Measurements from ENCODE around the gene BTBD18. TPM values are rescaled to one million over a fixed set of nuclear protein-coding genes. Genes with fewer than 3 reads are reported as not detected.
"Not testable (repeated sequence)": the region's sequence is repeated elsewhere in the genome, so short reads cannot be mapped to it uniquely, and the experiment has no call there.

BTBD18 gene
- total and polyA plus RNA-seq, 2 of the 13 experiments (the other 11 are each of a cell fraction or from before 2014, with no cell fraction given) = not detected

- H3K4me2 ChIP-seq (ENCODE audit: low read depth, low read length); POLR2A ChIA-PET; H2AFZ ChIP-seq (ENCODE audit: low read length); H4K20me1 ChIP-seq (ENCODE audit: insufficient read depth, low read length); H3K27ac ChIP-seq (ENCODE audit: extremely low read length, insufficient read depth, low read length); FAIRE-seq; DNase-seq (ENCODE audit: low spot score); intact Hi-C loops (cut with micrococcal nuclease; ENCODE audit: unreplicated experiment); BruUV-seq (replicated peaks); H3K9me3 ChIP-seq (ENCODE audit: low read length); H3K4me3 ChIP-seq (replicated peaks in 1 of 3; ENCODE audit: insufficient read depth in 1 of 3, low read depth in 2 of 3, low read length in 3 of 3); CTCF ChIA-PET (ENCODE audit: low intra/inter-chr PET ratio, low total read pairs); H3K27me3 ChIP-seq (ENCODE audit: control insufficient read depth in 1 of 2, insufficient read depth in 2 of 2, low read length in 2 of 2); in situ Hi-C loops (cut with HindIII; ENCODE audit: extremely low pct_ligation_motif_present, low pct_unique_long_range_greater_than_20kb); H3K9ac ChIP-seq (ENCODE audit: insufficient read depth, low read depth, low read length); ATAC-seq: not testable (repeated sequence)
- H3K36me3 ChIP-seq (replicated peaks in 1 of 2; ENCODE audit: control insufficient read depth in 1 of 2, insufficient read depth in 2 of 2, low read length in 2 of 2) = peaks cover 4 to 23% of the 10 kb centered on the region in 2 experiments; a peak in 4 of 5 replicates
- H3K79me2 ChIP-seq (ENCODE audit: insufficient read depth, low read length) = peaks cover 54% of the 10 kb centered on the region
- peaks cover 18% of the 10 kb centered on the region for H3K4me1 ChIP-seq (ENCODE audit: insufficient read depth, low read length)
- 99% methylated on average over 9 of the region's 34 CpGs for WGBS (ENCODE audit: low lambda C conversion rate)
These were observed 34.9 kb downstream of the BTBD18 start for GRCh38 chr11:57716726-57717125.

- H3K36me3 ChIP-seq (replicated peaks in 1 of 2; ENCODE audit: control insufficient read depth in 1 of 2, insufficient read depth in 2 of 2, low read length in 2 of 2) = peaks cover 0 to 7% of the 10 kb centered on the region in 2 experiments; a peak in 3 of 5 replicates
- FAIRE-seq = no peak
- in situ Hi-C loops (cut with HindIII; ENCODE audit: extremely low pct_ligation_motif_present, low pct_unique_long_range_greater_than_20kb) = no loop called here
- no TSS peak for BruUV-seq (replicated peaks)
- ATAC-seq = no peak
- H3K79me2 ChIP-seq (ENCODE audit: insufficient read depth, low read length) = peaks cover 42% of the 10 kb centered on the region
- intact Hi-C loops (cut with micrococcal nuclease; ENCODE audit: unreplicated experiment) = loop anchor here (2.0 kb wide), 1 partner anchor 65 kb away; no protein-coding TSS in a partner anchor
- H3K27ac ChIP-seq (ENCODE audit: extremely low read length, insufficient read depth, low read length) = no peak overlapping the region
- WGBS (ENCODE audit: low lambda C conversion rate) = 87% methylated on average over 2 of the region's 2 CpGs
- no peaks in the 10 kb centered on the region; a peak in 1 of 5 replicates for H3K27me3 ChIP-seq (ENCODE audit: control insufficient read depth in 1 of 2, insufficient read depth in 2 of 2, low read length in 2 of 2)
- no peaks in the 10 kb centered on the region for H3K9me3 ChIP-seq (ENCODE audit: low read length)
- peaks cover 29% of the 10 kb centered on the region for H3K4me1 ChIP-seq (ENCODE audit: insufficient read depth, low read length)
- no peak overlapping the region for H2AFZ ChIP-seq (ENCODE audit: low read length)
- peak overlapping the region; percentile 91 for H3K9ac ChIP-seq (ENCODE audit: insufficient read depth, low read depth, low read length)
- no peak for DNase-seq (ENCODE audit: low spot score)
- ChIA-PET POLR2A (interaction anchor here (1.0 to 1.5 kb wide), 3 partner anchors 9 to 28 kb away, joined by 3 to 6 read pairs (median 3); partner anchors contain the start of gene SELENOH), CTCF (ENCODE audit: low intra/inter-chr PET ratio, low total read pairs) (no interaction called here)
- peak overlapping the region; percentile 92 to 98 (median 92) for H3K4me3 ChIP-seq (replicated peaks in 1 of 3; ENCODE audit: insufficient read depth in 1 of 3, low read depth in 2 of 3, low read length in 3 of 3)
- H3K4me2 ChIP-seq (ENCODE audit: low read depth, low read length) = peak overlapping the region; percentile 94
- TF ChIP-seq, protein P1, sequence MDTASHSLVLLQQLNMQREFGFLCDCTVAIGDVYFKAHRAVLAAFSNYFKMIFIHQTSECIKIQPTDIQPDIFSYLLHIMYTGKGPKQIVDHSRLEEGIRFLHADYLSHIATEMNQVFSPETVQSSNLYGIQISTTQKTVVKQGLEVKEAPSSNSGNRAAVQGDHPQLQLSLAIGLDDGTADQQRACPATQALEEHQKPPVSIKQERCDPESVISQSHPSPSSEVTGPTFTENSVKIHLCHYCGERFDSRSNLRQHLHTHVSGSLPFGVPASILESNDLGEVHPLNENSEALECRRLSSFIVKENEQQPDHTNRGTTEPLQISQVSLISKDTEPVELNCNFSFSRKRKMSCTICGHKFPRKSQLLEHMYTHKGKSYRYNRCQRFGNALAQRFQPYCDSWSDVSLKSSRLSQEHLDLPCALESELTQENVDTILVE (CRISPR knock-in tag; IDR thresholded peaks at IDR 0.05) = no peak
- TF ChIP-seq MIER2 (CRISPR knock-in tag; IDR thresholded peaks at IDR 0.05) (no peak), RARG (CRISPR knock-in tag; IDR thresholded peaks at IDR 0.05; ENCODE audit: low read depth) (no peak), ZNF317 (CRISPR knock-in tag; IDR thresholded peaks at IDR 0.05) (no peak), ZBTB37 (CRISPR knock-in tag; IDR thresholded peaks at IDR 0.05) (no peak), HOXA7 (CRISPR knock-in tag; IDR thresholded peaks at IDR 0.05) (no peak), ZFP36L1 (CRISPR knock-in tag; IDR thresholded peaks at IDR 0.05) (no peak), PHB2 (IDR thresholded peaks at IDR 0.05; ENCODE audit: partially characterized antibody) (no peak), FUBP1 (CRISPR knock-in tag; IDR thresholded peaks at IDR 0.05; ENCODE audit: borderline replicate concordance) (no peak), ZNF530 (CRISPR knock-in tag; IDR thresholded peaks at IDR 0.05; ENCODE audit: low read depth) (no peak), XRCC5 (optimal IDR thresholded peaks at IDR 0.05; ENCODE audit: low read length) (no peak)
- TF ChIP-seq, protein P2, sequence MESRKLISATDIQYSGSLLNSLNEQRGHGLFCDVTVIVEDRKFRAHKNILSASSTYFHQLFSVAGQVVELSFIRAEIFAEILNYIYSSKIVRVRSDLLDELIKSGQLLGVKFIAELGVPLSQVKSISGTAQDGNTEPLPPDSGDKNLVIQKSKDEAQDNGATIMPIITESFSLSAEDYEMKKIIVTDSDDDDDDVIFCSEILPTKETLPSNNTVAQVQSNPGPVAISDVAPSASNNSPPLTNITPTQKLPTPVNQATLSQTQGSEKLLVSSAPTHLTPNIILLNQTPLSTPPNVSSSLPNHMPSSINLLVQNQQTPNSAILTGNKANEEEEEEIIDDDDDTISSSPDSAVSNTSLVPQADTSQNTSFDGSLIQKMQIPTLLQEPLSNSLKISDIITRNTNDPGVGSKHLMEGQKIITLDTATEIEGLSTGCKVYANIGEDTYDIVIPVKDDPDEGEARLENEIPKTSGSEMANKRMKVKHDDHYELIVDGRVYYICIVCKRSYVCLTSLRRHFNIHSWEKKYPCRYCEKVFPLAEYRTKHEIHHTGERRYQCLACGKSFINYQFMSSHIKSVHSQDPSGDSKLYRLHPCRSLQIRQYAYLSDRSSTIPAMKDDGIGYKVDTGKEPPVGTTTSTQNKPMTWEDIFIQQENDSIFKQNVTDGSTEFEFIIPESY (CRISPR knock-in tag; IDR thresholded peaks at IDR 0.05) = no peak
- no peaks in the 10 kb centered on the region for H4K20me1 ChIP-seq (ENCODE audit: insufficient read depth, low read length)
These were observed 37.8 kb downstream of the BTBD18 start for GRCh38 chr11:57713835-57714234.

All from HepG2 (cell line).